Stimulated activated CD8-positive, alpha-beta memory T cell treated with anti-CD3 and anti-CD28 coated beads, Interleukin-15, amount 100 ng/mL, for 48 hours (primary cell): ENCODE data around the gene IRF8.
"Not testable (repeated sequence)": the region's sequence is repeated elsewhere in the genome, so short reads cannot be mapped to it uniquely, and the experiment has no call there.

Experiments
- DNase-seq, 2 donors: peaks; one replicate each; pipeline ENCODE4 v3.0.0-alpha.2; 2020; ENCODE audit warnings: low read depth in 2 of 2

The IRF8 gene, protein sequence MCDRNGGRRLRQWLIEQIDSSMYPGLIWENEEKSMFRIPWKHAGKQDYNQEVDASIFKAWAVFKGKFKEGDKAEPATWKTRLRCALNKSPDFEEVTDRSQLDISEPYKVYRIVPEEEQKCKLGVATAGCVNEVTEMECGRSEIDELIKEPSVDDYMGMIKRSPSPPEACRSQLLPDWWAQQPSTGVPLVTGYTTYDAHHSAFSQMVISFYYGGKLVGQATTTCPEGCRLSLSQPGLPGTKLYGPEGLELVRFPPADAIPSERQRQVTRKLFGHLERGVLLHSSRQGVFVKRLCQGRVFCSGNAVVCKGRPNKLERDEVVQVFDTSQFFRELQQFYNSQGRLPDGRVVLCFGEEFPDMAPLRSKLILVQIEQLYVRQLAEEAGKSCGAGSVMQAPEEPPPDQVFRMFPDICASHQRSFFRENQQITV

DNA sequence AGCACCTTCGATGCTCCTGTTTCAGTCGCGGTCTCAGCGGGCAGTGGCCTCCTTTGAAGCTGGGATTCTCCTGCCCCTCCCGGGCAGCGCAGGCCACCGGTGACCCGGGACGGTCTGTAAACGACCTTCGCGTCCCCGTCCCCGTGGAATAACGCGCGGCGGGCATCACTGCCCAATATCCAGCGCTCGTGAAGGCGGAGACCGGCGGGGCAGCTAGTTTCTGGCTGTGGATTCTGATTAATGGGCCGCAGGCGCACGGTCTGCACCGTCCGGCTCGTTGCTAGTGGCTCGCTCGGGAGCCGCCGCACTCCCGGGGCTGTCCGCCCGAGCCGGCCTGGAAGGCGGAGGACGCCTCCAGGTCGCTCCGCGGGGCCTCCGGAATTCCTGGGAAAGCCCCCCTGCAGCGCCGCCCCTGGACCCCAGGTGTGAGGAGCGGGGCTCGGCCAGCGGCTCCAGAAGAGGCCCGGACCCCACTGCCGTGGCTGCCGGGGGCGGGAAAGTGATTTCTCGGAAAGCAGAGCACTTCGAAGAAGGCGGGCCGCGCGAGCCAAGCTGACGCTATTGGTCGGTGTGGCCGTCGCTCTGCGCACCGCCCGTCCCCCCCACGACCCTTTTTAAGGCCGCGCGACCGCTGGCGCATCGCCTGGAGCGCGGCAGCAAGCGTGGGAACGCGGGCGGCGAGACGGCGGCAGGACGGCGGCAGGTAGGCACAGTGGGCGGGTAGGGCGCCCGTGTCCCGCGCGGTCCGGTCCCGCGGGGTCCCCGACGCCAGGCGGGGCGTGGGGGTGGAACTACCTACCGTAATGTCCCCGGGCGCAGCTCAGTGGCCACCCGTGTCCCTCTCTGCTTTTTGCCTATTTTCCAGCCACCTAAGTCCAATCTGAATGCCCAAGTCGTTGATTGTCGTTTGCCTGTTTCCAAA lies at the start of gene IRF8:
TSS of gene IRF8 (plus strand) at position 642 of the 922 bp plus-strand sequence. CDS start 3,854 bp downstream, outside the sequence.
- peak; percentile 78 for DNase-seq

DNA sequence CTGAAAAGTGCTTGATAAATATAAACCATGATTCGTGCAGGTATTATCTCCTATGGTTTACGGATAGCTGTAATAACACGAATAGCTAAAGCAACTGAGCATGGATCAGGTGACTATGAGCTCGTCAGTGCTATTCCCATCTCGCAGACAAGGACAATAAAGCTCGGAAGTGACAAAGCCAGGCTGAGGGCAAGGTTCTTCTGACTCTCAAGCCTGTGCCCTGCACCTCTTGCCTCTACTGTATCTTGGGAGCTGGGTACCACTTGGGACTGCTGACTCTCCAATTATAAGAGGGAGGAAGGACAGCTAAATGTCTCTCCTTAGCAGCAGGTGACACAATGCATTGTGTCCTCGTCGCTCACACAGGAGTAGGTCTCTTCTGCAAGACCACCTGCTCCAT lies 49.6 kb upstream of the IRF8 start:
- DNase-seq = no peak

DNA sequence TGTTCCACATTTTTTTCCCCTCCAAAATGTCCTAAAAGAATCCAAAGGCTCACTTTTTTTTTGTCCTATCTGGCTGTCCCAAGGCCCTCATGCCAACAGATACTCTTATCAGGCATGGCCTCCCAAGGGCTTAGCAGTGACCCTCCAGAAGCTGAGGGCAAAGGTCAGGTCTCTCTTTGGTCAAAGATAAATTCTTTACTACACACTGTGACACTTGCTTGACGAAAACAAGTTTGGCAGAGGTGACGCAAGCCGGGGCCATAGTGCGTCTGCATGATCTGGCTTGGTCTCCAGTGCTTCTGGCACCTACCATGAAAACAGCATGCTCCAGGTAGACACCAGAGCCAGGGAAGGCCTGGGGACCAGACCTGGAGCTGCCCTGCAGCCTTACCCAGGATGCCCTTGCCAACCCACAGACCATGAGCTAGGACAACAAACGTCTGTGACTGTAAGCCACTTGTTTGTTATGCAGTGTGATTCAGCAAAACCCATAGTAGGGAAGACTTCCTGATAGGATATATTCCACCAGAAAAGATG lies 48.5 kb upstream of the IRF8 start:
- DNase-seq = no peak

DNA sequence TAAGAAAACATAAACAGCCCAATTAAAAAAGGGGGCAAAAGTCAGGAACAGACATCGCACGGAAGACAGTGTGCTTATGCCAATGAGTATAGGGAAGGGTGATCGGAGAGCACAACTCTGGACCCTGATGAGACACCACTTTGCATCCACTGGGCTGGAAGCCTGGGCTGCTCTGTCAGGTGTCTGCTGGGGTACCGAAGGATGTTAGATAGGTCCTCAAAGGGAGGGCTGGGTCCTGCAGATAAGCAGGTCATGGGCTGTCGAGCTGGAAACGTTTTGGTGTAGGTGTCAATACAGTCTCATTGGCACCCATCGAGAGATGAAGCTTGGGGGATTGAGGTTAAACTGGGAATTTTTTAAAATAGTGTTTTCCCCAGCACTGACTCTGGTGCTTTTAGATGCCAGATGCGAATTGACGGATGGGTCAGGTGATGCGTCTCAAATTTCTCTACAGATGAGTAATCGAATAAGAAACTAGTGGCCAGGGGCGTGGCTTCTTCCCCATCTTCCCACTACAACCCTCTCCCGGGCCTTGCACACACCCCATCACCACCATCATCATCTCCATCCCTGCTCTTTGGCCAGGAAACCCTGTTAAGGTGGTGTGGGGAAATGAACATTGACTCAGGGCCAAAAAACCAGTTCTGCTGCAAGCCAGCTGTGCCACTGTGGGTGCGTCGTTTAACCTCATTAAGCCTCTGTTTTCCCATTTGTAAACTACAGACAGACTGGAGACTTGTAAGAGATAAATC lies 47.8 kb upstream of the IRF8 start:
- DNase-seq = no peak

DNA sequence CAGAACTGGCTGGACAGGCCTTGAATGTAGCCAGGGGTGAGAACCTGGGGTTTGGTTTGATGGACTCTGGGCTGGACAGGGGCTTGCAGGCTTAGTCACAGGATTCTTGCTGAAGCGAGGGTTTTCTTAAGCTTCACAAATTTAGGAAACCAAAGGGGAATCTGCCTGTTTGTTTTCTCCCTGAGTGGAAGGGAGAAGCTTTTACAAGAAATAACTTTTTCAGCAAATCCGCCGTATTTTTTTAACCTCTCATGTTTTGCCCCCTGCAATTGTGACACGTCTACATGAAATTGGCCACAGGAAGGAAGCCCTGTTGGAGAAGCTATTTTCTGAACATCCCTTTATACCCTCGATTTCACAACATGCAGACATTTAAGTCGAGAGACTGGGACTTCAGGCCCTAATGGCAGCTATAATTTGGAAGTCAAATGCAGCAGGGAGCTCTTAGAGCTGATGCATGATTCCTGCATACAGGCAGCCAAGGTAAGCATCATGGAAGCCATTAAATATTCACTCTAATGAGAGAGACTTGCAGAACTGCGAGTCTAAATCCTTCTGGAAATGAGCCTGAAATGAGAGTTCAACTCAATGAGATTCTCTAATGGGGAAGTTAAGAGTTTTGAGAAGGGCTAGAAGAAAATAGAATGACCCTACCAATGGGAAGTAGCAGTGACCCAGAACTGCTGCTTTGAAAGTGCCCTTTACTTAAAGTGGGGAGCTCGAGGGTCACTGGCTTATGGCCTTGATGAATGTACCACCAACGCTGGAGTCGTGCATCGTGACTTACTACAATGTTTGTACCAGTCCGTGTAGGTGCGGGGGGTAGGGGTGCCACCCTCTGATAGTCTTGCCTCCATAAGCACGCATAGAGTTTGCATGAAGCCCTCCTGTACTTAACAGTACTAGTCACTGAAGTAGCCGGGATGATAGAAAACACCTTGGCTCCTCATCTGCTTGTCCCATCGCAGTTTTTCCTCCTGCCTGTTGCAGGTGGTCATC lies 45.1 kb upstream of the IRF8 start:
- DNase-seq = no peak

DNA sequence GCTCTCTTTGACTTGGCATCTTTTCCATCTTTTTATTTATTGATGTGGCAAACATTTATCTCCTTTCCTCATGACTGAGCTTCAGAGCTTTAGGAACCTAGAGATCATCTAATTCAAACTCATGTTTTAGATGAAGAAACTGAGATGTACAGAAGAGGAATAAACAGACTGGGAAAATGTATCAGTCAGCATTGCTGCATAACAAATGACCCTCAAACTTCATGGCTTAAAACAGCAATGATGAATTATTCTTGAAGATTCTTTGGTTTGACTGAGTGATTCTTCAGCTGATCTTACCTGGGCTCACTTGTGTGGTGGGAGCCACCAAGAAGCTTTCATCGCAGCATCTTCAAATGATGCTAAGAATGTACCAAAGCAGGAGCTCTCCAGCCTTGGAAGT lies 44.0 kb upstream of the IRF8 start:
- DNase-seq = no peak

DNA sequence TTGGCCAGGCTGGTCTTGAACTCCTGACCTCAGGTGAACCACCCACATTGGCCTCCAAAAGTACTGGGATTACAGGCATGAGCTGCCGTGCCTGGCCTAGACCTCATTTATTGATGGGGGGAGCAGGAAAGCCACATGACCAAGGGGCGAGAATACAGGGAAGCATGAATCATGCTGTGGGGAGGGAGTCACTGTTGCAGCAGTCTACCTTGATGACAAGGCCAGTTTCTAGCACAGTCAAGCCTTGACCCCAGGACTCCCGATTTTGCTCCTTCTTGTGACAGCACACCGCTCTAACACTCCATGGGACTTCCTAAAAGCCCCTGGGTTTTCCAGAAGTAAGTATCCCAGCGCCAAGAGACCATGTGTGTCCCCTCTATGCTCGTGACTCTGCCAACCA lies 42.9 kb upstream of the IRF8 start:
- DNase-seq = no peak

DNA sequence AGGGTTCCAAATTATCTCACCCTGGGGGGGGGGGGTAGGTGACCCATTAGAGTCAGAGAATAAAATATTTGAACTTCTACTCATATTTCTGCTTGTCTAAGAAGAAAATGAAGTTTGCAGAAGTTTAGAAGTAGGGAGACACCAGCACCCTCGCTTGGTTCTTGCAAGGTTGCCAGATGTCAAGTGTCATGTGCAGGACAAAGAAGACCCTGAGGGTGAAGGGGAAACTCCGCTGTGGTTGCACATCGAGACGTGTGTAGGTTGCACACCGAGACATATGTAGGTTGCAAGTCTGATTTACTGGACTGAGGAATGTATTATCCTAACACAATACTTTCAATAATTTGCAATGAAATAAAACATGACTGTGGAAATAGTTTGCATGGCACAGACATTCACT lies 42.4 kb upstream of the IRF8 start:
- DNase-seq = no peak

DNA sequence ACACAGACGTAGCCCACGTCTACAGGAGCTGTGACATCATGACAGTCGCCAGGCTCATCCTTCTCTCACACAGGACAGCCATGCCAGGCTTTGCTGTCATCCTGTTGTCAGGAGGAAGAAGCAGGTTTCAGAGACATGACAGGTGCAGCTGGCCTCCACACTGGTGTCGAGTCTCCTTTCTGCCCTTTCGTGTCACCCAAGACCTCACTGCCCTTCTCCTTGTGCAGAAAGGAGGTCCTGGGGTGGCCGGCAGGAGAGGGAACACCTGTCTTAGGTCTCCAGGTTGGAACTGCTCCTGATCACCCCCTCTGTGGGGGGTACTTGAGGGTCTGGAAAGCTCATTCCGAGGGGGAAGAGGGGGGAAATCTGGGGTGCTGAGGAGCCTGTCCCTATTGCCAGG lies 41.6 kb upstream of the IRF8 start:
- no peak for DNase-seq

DNA sequence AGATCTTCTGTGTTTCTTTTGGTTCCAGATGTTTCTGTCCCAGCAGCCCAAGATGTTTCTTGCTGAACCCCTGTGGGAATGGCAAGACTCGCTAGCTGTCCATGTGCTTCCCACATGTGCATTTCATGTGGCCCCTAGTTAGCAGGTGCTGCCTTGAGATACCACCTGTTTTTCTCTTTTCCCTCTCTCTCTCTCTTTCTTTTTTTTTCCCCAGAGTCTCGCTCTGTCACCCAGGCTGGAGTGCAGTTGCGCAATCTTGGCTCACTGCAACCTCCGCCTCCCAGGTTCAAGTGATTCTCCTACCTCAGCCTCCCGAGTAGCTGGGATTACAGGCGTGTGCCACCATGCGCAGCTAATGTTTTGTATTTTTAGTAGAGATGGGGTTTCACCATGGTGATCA lies 40.4 kb upstream of the IRF8 start:
- DNase-seq = not testable (repeated sequence)

DNA sequence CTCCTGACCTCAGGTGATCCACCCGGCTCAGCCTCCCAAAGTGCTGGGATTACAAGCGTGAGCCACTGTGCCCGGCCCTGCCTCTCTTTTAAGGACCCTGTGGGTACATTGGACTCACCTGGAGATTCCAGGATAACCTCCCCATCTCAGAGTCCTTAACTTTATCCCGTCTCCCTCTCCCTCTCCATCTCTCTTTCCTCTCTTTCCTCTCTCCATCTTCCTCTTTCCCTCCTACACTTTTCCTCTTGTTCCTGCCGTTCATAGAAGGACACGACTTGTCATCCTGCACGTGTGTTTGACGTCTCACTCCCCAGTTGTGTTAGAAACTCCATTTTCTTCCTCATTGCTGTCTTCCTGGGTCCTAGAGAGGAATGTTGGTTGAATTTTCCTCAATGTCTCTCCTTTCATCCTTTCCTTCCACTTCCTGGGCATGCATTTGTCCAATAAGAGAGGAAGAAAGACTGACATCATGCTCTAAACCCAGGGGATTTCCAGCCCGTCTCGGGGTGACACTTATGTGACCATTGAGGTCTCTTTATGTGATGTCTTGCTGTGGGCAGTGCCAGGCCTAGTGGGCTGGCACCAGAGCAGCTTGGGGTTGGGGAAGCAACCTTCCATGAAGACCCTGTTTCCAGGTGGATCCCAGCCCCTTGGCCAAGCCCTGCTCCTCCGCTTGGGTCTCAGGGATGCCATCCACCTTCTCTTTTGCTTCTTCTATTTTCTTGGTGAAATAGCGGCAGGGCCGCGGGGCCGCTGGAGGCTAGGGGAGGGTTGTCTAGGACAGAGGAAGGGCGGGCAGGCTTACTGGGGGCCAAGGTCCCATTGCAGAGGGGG lies 39.8 kb upstream of the IRF8 start:
- no peak for DNase-seq

DNA sequence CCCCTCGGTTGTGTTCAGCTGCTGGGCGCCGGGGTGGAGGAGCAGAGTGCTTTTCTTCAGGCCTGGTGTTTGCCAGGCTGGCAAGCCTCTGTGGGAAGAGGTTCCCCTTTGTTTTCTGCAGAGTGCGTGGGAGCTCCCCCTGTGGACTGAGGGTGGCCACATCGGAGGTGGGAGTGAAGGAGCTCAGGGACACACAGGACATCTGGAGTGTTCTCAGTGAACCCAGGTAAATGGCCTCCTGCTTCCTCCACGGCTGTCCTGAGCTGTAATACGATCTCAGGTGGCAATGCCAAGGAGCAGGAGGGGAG lies 39.2 kb upstream of the IRF8 start:
- no peak for DNase-seq

DNA sequence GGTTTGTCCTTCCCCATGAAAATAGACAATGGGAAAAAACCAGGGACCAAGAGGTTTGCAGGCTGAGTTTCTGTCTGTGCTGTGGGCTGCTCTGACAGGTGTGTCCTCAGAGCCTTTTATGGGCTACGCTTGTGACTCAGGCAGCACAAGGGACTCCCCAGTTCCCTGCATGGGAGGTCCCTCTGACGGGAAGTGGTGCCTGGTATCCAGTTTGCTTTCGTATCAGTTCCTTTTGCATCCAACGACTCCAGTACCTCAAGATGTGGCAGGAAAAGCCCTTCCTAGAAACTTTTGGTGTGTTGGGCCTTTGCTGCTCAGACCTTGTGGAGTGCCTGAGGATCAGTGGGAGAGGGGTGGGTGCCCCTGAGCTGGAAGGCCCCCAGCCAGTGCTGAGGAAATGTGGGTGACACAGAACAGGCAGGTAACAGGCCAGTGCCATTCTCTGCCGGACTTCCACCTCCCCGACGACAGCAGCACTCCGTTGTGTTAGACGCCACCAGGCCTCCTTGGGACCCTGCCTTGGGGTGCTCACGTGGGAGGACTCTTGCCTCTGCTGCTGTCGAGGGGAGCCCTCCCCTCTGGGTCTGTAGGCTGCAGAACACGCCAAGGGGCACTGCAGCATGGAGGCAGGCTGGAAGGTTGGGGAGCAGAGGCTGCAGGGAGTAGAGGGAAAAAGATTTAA lies 38.4 kb upstream of the IRF8 start:
- DNase-seq = no peak

DNA sequence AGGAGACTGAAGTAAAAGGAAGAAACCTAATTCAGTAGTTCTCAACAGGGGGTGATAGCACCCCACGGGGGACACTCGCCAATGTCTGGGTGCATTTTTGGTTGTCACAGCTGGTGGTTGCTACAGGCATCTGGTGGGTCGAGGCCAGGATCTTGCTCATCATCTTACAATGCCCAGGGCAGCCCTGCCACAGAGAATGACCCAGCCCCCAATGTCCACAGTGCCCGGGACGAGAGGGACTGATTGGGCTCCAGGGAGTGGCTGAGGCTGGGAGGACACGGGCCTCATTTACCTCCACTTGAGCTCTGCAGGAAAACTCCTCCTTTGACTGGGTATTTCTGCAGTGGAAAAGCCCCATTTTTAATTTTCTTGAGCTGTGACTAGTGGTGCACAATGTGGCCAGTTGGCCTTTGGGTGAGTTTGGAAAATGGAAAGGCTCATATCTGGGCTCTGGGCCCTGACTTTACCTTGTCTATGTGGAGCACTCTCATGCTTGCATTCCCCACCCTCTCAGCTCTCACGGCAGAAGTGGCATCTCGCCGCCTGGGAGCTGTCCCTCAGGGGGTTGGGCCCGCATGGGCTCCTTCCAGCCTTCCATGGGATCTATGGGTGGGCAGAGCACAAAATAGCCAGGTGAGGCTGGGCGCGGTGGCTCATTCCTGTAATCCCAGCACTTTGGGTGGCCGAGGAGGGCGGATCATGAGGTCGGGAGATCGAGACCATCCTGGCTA lies 37.7 kb upstream of the IRF8 start:
- DNase-seq = no peak

DNA sequence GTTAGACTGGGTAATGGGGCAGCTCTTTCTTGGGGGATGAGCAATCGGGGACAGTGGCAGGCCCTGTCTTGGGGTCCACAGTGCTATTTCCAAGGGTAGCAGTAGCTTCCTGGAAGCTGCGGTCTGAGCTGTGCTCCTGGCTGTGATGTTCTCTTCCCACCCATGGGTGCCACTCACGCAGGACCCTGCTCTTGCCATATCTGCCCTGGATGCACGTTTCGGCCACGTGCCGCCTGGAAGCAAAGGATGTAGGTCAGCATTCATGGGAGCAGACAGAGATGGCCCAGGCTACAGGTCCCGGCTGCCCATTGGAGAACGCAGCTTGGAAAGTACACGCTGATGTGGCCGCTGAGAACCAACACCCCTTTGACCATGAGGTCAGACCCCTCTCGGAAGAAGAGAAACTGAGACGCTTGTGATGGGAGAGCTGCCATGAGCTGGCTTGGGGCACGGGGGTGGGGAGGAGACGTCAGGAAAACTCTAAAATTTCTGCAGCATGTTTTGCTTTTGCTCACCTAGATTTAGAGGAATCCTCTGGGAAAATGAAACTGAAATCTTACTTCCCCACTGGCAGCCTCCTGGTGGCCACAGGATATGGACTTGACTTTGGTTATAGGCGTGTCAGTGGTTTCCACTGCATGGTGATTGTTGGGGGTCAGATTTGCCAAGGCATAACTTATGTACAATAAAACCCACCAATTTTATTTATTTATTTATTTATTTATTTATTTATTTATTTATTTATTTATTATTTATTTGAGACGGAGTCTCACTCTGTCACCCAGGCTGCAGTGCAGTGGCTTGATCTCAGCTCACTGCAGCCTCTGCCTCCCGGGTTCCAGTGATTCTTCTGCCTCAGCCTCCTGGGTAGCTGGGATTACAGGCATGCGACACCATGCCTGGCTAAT lies 36.2 kb upstream of the IRF8 start:
- DNase-seq = no peak

DNA sequence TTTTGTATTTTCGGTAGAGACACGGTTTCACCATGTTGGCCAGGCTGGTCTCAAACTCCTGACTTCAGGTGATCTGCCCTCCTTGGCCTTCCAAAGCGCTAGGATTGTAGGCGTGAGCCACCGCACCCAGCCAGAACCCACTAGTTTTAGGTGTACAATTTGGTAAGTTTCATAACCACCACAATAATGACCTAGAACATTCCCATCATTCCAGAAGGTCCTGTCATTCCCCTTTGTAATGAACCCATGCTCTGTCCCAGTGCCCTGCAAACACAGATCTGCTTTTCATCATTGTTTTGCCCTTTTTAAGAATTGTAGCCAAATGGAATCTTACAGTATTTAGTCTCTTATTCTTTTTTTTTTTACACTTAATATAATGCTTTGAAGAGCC lies 35.6 kb upstream of the IRF8 start:
- no peak for DNase-seq

DNA sequence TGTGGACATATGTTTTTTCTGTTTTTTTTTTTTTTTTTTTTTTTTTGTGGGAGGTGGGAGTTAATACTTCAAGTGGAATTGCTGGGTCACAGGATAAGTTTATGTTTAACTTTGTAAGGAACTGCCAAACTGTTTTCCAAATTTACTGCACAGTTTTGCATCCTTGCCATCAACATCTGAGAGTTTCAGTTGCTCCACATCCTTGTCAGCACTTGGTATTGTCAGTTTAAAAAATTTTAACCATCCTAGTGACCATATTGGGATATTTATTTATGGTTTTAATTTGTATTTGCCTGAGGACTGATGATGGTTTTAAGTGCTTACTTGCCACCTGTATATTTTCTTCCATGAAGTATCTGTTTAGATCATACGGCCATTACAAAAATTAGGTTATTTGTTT lies 34.0 kb upstream of the IRF8 start:
- no peak for DNase-seq

DNA sequence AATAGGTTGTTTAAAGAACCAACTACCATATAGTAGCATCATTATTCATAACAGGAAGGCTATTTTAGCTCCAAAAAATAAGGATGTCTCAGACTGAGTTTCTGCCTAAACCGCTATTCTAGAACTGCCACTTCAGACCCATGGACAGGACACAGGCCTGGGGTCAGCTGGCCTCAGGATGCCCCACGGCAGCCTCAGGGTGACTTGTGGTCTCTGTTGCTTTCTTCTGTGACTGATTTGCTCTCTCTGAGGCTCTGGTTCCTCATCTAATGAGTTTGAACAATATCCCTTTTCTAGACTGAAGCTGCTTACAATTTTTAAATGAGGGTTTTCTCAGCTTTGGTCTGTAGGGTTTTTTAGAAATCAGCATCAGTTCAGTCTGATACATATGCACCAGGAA lies 31.8 kb upstream of the IRF8 start:
- DNase-seq = no peak
